ENCODE measurements around the gene MINDY3.

DNA sequence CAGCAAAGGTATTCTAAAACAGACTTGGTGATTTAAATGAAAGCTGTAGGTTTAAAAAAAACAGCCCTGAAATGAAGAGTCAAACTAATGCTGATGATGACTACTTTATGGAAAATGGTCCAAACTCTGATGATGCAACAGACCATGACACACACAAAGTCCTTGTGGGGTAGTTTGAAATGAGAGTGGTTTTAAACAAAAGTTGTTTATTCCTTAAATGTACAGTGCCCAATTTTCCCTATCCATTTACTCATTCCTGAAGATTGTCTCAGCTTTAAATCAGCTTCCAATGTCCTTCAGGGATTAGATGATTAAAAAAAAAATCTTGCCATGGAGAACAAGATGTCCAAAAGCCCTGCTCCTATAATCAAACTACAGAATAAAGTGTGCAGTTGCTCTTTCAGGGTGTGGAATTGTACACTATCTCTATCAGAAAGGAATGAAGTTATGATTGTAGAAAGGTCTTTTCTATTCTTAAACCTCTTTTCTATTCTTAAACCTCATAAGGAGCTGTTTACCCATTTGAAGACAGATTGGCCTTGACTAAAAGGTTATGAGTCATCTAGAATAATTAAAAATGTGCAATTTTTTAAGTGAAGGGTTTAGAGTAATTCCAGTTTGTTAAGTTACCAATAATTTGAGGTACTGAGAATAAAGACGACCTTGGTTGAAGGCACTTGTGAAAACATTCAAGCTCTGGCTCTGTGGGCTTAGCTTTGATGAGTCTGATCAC is 70.3 kb downstream of the MINDY3 start:
- TF ChIP-seq, protein P1, sequence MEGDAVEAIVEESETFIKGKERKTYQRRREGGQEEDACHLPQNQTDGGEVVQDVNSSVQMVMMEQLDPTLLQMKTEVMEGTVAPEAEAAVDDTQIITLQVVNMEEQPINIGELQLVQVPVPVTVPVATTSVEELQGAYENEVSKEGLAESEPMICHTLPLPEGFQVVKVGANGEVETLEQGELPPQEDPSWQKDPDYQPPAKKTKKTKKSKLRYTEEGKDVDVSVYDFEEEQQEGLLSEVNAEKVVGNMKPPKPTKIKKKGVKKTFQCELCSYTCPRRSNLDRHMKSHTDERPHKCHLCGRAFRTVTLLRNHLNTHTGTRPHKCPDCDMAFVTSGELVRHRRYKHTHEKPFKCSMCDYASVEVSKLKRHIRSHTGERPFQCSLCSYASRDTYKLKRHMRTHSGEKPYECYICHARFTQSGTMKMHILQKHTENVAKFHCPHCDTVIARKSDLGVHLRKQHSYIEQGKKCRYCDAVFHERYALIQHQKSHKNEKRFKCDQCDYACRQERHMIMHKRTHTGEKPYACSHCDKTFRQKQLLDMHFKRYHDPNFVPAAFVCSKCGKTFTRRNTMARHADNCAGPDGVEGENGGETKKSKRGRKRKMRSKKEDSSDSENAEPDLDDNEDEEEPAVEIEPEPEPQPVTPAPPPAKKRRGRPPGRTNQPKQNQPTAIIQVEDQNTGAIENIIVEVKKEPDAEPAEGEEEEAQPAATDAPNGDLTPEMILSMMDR (IDR thresholded peaks at IDR 0.05) = no peak
- TF ChIP-seq, protein P2, sequence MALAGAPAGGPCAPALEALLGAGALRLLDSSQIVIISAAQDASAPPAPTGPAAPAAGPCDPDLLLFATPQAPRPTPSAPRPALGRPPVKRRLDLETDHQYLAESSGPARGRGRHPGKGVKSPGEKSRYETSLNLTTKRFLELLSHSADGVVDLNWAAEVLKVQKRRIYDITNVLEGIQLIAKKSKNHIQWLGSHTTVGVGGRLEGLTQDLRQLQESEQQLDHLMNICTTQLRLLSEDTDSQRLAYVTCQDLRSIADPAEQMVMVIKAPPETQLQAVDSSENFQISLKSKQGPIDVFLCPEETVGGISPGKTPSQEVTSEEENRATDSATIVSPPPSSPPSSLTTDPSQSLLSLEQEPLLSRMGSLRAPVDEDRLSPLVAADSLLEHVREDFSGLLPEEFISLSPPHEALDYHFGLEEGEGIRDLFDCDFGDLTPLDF (CRISPR knock-in tag; IDR thresholded peaks at IDR 0.05) = no peak
- TF ChIP-seq, protein P3, sequence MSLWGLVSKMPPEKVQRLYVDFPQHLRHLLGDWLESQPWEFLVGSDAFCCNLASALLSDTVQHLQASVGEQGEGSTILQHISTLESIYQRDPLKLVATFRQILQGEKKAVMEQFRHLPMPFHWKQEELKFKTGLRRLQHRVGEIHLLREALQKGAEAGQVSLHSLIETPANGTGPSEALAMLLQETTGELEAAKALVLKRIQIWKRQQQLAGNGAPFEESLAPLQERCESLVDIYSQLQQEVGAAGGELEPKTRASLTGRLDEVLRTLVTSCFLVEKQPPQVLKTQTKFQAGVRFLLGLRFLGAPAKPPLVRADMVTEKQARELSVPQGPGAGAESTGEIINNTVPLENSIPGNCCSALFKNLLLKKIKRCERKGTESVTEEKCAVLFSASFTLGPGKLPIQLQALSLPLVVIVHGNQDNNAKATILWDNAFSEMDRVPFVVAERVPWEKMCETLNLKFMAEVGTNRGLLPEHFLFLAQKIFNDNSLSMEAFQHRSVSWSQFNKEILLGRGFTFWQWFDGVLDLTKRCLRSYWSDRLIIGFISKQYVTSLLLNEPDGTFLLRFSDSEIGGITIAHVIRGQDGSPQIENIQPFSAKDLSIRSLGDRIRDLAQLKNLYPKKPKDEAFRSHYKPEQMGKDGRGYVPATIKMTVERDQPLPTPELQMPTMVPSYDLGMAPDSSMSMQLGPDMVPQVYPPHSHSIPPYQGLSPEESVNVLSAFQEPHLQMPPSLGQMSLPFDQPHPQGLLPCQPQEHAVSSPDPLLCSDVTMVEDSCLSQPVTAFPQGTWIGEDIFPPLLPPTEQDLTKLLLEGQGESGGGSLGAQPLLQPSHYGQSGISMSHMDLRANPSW (CRISPR knock-in tag; conservative IDR thresholded peaks at IDR 0.05; ENCODE audit: low read depth) = no peak
- no peak for TF ChIP-seq JUN (CRISPR knock-in tag; IDR thresholded peaks at IDR 0.05)
- TF ChIP-seq, protein P4, sequence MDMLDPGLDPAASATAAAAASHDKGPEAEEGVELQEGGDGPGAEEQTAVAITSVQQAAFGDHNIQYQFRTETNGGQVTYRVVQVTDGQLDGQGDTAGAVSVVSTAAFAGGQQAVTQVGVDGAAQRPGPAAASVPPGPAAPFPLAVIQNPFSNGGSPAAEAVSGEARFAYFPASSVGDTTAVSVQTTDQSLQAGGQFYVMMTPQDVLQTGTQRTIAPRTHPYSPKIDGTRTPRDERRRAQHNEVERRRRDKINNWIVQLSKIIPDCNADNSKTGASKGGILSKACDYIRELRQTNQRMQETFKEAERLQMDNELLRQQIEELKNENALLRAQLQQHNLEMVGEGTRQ (CRISPR knock-in tag; IDR thresholded peaks at IDR 0.05) = no peak

Data from WTC11 (cell line).